K562 (cell line): ENCODE measurements around the gene F12. TPM values are rescaled to one million over a fixed set of nuclear protein-coding genes. Genes with fewer than 3 reads are reported as not detected.

Experiments used
- BMI1 ChIP-seq: fragments of 150-350 bp; IDR thresholded peaks from 2 replicates; pipeline ENCODE4 v1.6.1; 2014; ENCODE audit warnings: low read length
- BRD4 ChIP-seq: fragments of 200-600 bp; sonication (generic); IDR thresholded peaks from 2 replicates; pipeline ENCODE4 v1.6.1; 2017; ENCODE audit warnings: inconsistent platforms
- CBX2 ChIP-seq: fragments of 200-600 bp; sonication (generic); IDR thresholded peaks from one replicate; pipeline ENCODE4 v1.6.1; 2012; ENCODE audit warnings: mild to moderate bottlenecking, low read length, inconsistent platforms; ENCODE audit not compliant: insufficient read depth, poor library complexity, severe bottlenecking
- DIDO1 ChIP-seq: fragments of 450-650 bp; IDR thresholded peaks from 2 replicates; pipeline ENCODE4 v1.6.1; 2016; ENCODE audit warnings: low read depth, missing biosample characterization, missing genetic modification characterization
- HEY1 ChIP-seq: fragments of 250-450 bp; sonication (Bioruptor Pico); IDR thresholded peaks from 2 replicates; pipeline ENCODE4 v1.5.0; 2020; ENCODE audit warnings: mild to moderate bottlenecking, moderate library complexity, borderline replicate concordance
- HNRNPUL1 ChIP-seq: fragments of 200-400 bp; formaldehyde crosslinking; IDR thresholded peaks from 2 replicates; pipeline ENCODE4 v1.6.1; 2017; ENCODE audit warnings: low read length
- KLF10 ChIP-seq: fragments of 250-450 bp; sonication (Bioruptor Pico); IDR thresholded peaks from 2 replicates; pipeline ENCODE4 v1.6.1; 2021; ENCODE audit warnings: matching md5 sums
- NR1H2 ChIP-seq: sonication (generic); formaldehyde crosslinking; IDR thresholded peaks from 2 replicates; pipeline ENCODE4 v1.4.0; 2020; ENCODE audit warnings: mild to moderate bottlenecking, missing genetic modification reagents
- SREBF2 ChIP-seq: sonication (generic); formaldehyde crosslinking; IDR thresholded peaks from 2 replicates; pipeline ENCODE4 v1.4.0; 2020; ENCODE audit warnings: mild to moderate bottlenecking, missing genetic modification reagents
- TBL1XR1 ChIP-seq, 2 experiments: IDR thresholded peaks; 2 replicates each; pipeline ENCODE4 v1.6.1; 2012; ENCODE audit warnings: improper control_type of control experiment in 2 of 2, low read length in 2 of 2, mild to moderate bottlenecking in 1 of 2
- TEAD4 ChIP-seq, 2 experiments: sonication (generic) in 1 of 2; formaldehyde crosslinking in 1 of 2; IDR thresholded peaks; 2 replicates each; pipeline versions ENCODE4 v1.6.1 to v1.8.0; 2012 to 2022; ENCODE audit warnings: borderline replicate concordance in 1 of 2, inconsistent platforms in 1 of 2, low read length in 1 of 2, mild to moderate bottlenecking in 1 of 2, missing genetic modification reagents in 1 of 2
- TFAM ChIP-seq: fragments of 250-450 bp; sonication (Bioruptor Pico); conservative IDR thresholded peaks from 2 replicates; pipeline ENCODE4 v1.5.0; 2021; ENCODE audit warnings: mild to moderate bottlenecking, moderate library complexity
- XRCC4 ChIP-seq: IDR thresholded peaks from one replicate; pipeline ENCODE4 v1.6.1; 2011; ENCODE audit not compliant: insufficient read depth, insufficient read length; ENCODE audit errors: extremely low read depth
- ZBTB7A ChIP-seq: IDR thresholded peaks from 2 replicates; pipeline ENCODE4 v1.6.1; 2011; ENCODE audit warnings: low read depth, mild to moderate bottlenecking, low read length, moderate library complexity, borderline replicate concordance; ENCODE audit not compliant: control insufficient read depth
- ZNF133 ChIP-seq: fragments of 250-450 bp; sonication (Bioruptor Pico); IDR thresholded peaks from 2 replicates; pipeline ENCODE4 v1.4.0; 2020; ENCODE audit warnings: mild to moderate bottlenecking
- ZNF57 ChIP-seq: fragments of 450-650 bp; formaldehyde crosslinking; IDR thresholded peaks from 2 replicates; pipeline ENCODE4 v1.4.0; 2020; ENCODE audit warnings: mild to moderate bottlenecking, moderate library complexity
- polyA plus RNA-seq, 8 experiments: library from polyadenylated mRNA; depleted of rRNA in 4 of 8; stranded (reverse) in 5 of 8; unstranded in 3 of 8; fragments of >200 nt; fragmentation: Nextera tagmentation in 2 of 8; fragmentation: Illumina TruSeq in 1 of 8; extraction: Ambion mirVana in 2 of 8; extraction: Trizol in 1 of 8; gene quantifications; 2 replicates each; pipeline versions ENCODE4 v1.2.1 to v1.2.3, GENCODE V29; 2011 to 2014; ENCODE audit warnings: inconsistent platforms in 1 of 8, missing spikeins in 1 of 8
- total RNA-seq, 7 experiments: library from RNA; depleted of rRNA in 6 of 7; stranded (reverse); fragments of >200 nt in 6 of 7; fragmentation: Illumina TruSeq in 2 of 7; extraction: Trizol in 2 of 7; gene quantifications; 2 replicates each; pipeline versions ENCODE4 v1.2.1 to v1.2.3, GENCODE V29; 2011 to 2021; ENCODE audit warnings: low replicate concordance in 1 of 7
- TF ChIP-seq, protein P1 (sequence below): fragments of 450-650 bp; formaldehyde crosslinking; IDR thresholded peaks from 2 replicates; pipeline ENCODE4 v1.4.0; 2020; ENCODE audit warnings: mild to moderate bottlenecking
- TF ChIP-seq, protein P2 (sequence below): fragments of 250-450 bp; sonication (Bioruptor Pico); IDR thresholded peaks from 2 replicates; pipeline ENCODE4 v1.5.1; 2021; ENCODE audit warnings: mild to moderate bottlenecking
- TF ChIP-seq, protein P3 (sequence below), 2 experiments: fragments of 450-650 bp; IDR thresholded peaks; 2 replicates each; pipeline ENCODE4 v1.6.1; 2016

The F12 gene
- total and polyA plus RNA-seq, 9 of the 15 experiments (the other 6 are each of a cell fraction or from before 2014, with no cell fraction given), result 0.59 to 18.3 (median 3.6) TPM

DNA sequence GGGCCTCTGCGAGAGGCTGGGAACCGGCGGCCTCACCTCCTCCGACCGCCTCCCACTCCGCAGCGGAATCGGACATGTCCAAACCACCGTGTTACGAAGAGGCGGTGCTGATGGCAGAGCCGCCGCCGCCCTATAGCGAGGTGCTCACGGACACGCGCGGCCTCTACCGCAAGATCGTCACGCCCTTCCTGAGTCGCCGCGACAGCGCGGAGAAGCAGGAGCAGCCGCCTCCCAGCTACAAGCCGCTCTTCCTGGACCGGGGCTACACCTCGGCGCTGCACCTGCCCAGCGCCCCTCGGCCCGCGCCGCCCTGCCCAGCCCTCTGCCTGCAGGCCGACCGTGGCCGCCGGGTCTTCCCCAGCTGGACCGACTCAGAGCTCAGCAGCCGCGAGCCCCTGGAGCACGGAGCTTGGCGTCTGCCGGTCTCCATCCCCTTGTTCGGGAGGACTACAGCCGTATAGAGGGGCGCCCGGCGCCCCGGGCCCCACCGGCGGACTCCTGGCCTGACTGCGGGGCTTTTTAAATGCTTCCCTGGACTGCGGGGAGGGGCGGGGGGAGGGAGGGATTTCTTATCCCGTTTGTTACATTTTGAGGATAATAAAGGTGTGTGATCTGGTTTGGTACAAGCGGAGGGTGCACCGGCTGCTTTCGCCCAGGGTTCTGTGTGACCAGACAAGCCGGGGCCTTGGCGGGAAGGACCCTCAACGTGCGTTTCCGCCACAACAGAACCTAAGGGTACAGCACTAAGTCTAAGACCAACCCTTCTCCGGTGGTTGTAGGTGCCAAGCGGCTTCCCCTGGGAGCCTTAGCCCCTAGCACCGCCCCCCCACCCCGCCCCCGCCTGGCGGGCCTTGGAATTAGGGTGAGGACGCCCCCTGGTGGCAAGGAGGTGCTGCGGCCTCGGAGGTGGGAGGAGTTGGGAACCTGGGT, 46.6 kb upstream of the F12 start (continued):
- TF ChIP-seq TBL1XR1 (IDR thresholded peaks at IDR 0.05; ENCODE audit: low read length in 2 of 2) (0 out of 4 replicates have a peak, but pooled peaks of 1 of the 2 experiments have one; percentile 46), ZNF57 (CRISPR knock-in tag) (no peak), BRD4 (no peak), HNRNPUL1 (no peak), DIDO1 (tag) (no peak), HEY1 (CRISPR knock-in tag) (no peak), ZNF133 (no peak), KLF10 (CRISPR knock-in tag) (no peak), BMI1 (no peak), ZBTB7A (peak; percentile 68; the same call in 1 of the 2 replicates), TEAD4 (IDR thresholded peaks at IDR 0.05; ENCODE audit: low read length) (peak; percentile 37; the same call in 1 of the 2 replicates), TEAD4 (CRISPR knock-in tag; IDR thresholded peaks at IDR 0.05; ENCODE audit: borderline replicate concordance) (no peak), XRCC4 (no peak), SREBF2 (CRISPR knock-in tag) (no peak), TFAM (CRISPR knock-in tag) (no peak), NR1H2 (CRISPR knock-in tag) (no peak), CBX2 (no peak)
- TF ChIP-seq, protein P1, sequence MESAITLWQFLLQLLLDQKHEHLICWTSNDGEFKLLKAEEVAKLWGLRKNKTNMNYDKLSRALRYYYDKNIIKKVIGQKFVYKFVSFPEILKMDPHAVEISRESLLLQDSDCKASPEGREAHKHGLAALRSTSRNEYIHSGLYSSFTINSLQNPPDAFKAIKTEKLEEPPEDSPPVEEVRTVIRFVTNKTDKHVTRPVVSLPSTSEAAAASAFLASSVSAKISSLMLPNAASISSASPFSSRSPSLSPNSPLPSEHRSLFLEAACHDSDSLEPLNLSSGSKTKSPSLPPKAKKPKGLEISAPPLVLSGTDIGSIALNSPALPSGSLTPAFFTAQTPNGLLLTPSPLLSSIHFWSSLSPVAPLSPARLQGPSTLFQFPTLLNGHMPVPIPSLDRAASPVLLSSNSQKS, result no peak
- TF ChIP-seq, protein P2, sequence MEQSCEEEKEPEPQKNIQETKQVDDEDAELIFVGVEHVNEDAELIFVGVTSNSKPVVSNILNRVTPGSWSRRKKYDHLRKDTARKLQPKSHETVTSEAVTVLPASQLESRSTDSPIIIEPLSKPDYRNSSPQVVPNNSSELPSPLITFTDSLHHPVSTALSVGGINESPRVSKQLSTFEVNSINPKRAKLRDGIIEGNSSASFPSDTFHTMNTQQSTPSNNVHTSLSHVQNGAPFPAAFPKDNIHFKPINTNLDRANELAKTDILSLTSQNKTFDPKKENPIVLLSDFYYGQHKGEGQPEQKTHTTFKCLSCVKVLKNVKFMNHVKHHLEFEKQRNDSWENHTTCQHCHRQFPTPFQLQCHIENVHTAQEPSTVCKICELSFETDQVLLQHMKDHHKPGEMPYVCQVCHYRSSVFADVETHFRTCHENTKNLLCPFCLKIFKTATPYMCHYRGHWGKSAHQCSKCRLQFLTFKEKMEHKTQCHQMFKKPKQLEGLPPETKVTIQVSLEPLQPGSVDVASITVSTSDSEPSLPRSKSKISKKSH (CRISPR knock-in tag), result no peak
- TF ChIP-seq, protein P3, sequence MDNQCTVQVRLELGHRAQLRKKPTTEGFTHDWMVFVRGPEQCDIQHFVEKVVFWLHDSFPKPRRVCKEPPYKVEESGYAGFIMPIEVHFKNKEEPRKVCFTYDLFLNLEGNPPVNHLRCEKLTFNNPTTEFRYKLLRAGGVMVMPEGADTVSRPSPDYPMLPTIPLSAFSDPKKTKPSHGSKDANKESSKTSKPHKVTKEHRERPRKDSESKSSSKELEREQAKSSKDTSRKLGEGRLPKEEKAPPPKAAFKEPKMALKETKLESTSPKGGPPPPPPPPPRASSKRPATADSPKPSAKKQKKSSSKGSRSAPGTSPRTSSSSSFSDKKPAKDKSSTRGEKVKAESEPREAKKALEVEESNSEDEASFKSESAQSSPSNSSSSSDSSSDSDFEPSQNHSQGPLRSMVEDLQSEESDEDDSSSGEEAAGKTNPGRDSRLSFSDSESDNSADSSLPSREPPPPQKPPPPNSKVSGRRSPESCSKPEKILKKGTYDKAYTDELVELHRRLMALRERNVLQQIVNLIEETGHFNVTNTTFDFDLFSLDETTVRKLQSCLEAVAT (IDR thresholded peaks at IDR 0.05), result no peak
